Heart left ventricle (tissue), 13 donors: ENCODE measurements around the gene CLIC2.

Source experiments
- POLR2A ChIP-seq, 2 donors: fragments of 450-650 bp; IDR thresholded peaks; one replicate each; pipeline ENCODE4 v1.6.1; 2017; ENCODE audit warnings: antibody characterized with exemption in 2 of 2, mild to moderate bottlenecking in 2 of 2, moderate library complexity in 2 of 2
- TF ChIP-seq, protein P1 (sequence below), 12 donors: fragments of 200-600 bp; sonication (generic) in 4 of 12; IDR thresholded peaks; one replicate each; pipeline versions ENCODE4 v1.5.0 to v1.8.0; 2018 to 2022; ENCODE audit warnings: antibody characterized with exemption in 12 of 12, mild to moderate bottlenecking in 5 of 12
- donor health status: ischemic (EF 13 %, LVEDD 7.1; RV severe dilation, severe dysfunction).
- donor health status: DM: no; HTN: yes; CAD: no.
- donor health status: DM: no; HTN: no; CAD: no.
- donor health status: ischemic (EF 25% LVEDD 6.9; RV normal size, moderate dysfunction).
- donor health status: ischemic (EF 25% LVEDD 5.7; RV mildly dilated, moderate dysfunction).
- donor health status: ischemic (EF 35%, LVEDD 5.7; RV mildly dilated, moderate dysfunction).
- donor health status: nonischemic (EF 11% LVEDD 7.7; RV severe dilation, severe dysfunction).
- donor health status: DM: yes; HTN: yes; CAD: no.
- donor health status: PGD.
- donor health status: ischemic (EF 29% LVEDD 5.4; RV normal size, mild dysfunction).
- donor health status: nonischemic (EF 23%, LVEDD 6.1; RV moderate dilation, normal function).

DNA sequence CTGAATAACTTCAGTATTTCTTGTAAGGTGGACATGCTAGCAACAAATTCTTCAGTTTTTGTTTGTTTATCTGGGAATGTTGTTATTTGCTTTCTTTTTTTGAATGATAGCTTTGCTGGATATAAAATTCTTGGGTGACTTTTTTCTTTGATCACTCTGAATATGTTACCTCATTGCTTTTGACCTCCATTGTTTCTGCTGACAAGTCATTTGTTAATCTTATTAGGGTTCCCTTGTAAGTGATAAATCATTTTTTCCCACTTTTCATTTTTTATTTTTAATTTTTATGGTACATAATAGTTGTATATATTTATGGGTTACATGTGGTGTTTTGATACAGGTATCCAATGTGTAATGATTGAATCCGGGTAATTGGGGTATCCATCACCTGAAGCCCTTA lies 63.4 kb downstream of the CLIC2 start:
- TF ChIP-seq, protein P1, sequence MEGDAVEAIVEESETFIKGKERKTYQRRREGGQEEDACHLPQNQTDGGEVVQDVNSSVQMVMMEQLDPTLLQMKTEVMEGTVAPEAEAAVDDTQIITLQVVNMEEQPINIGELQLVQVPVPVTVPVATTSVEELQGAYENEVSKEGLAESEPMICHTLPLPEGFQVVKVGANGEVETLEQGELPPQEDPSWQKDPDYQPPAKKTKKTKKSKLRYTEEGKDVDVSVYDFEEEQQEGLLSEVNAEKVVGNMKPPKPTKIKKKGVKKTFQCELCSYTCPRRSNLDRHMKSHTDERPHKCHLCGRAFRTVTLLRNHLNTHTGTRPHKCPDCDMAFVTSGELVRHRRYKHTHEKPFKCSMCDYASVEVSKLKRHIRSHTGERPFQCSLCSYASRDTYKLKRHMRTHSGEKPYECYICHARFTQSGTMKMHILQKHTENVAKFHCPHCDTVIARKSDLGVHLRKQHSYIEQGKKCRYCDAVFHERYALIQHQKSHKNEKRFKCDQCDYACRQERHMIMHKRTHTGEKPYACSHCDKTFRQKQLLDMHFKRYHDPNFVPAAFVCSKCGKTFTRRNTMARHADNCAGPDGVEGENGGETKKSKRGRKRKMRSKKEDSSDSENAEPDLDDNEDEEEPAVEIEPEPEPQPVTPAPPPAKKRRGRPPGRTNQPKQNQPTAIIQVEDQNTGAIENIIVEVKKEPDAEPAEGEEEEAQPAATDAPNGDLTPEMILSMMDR (IDR thresholded peaks at IDR 0.05) = no peak
- no peak for TF ChIP-seq POLR2A (IDR thresholded peaks at IDR 0.05)
